ENCODE measurements around the gene RNU6-8. TPM values are rescaled to one million over a fixed set of nuclear protein-coding genes. Genes with fewer than 3 reads are reported as not detected.

Gene RNU6-8
- polyA plus RNA-seq, 4 donors: not detected

DNA sequence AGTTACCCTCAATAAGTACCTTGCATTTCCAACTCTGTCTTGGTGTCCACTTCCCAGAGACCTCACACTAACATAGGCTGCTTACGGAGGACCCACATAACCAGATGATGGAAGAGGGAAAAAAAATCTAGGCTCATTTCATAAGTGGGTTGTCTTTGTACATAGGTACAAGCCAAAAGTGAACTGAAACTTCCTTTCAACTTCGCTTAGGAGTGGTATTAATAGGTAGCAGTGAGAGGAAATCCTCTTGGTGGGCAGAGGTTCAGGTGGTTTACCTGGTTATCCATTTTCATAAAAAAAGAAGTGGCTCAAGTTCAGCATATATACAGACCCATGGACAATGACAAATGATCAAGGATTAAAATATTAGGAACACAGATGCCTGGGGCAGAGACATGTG lies 37.0 kb downstream of the RNU6-8 start:
- DNase-seq (ENCODE audit: low read depth in 4 of 4, low spot score in 2 of 4): no peak

Other genes with a start within 250 kb of the RNU6-8 start
- 100 to 1,000 TPM in 3 of 4 donors, 10 to 100 TPM in 1; 96.1 to 114 (median 109) TPM for gene ARHGAP5, start 126.0 kb downstream of the RNU6-8 start, polyA plus RNA-seq (ENCODE audit: insufficient read length in 4 of 4)
- gene RNU6-7, start 1.2 kb downstream of the RNU6-8 start, polyA plus RNA-seq (ENCODE audit: insufficient read length in 4 of 4): not detected
- 1 to 10 TPM; 1.8 to 3.6 (median 3.1) TPM for gene AKAP6, start 126.0 kb upstream of the RNU6-8 start, polyA plus RNA-seq (ENCODE audit: insufficient read length in 4 of 4)